ENCODE results near the gene KRT17.
"Not testable (repeated sequence)": the region's sequence is repeated elsewhere in the genome, so short reads cannot be mapped to it uniquely, and the experiment has no call there.

The KRT17 gene

GRCh38 chr17:41653892-41654677, 29.7 kb upstream of the KRT17 start:
- DNase-seq (ENCODE audit: low read depth) = no peak

GRCh38 chr17:41653421-41653820, 29.0 kb upstream of the KRT17 start:
- no peak for DNase-seq (ENCODE audit: low read depth)

GRCh38 chr17:41652461-41652970, 28.1 kb upstream of the KRT17 start:
- no peak for DNase-seq (ENCODE audit: low read depth)

GRCh38 chr17:41651625-41652460, 27.5 kb upstream of the KRT17 start:
- DNase-seq (ENCODE audit: low read depth) = no peak

GRCh38 chr17:41650794-41651624, 26.6 kb upstream of the KRT17 start:
- DNase-seq (ENCODE audit: low read depth) = no peak

- DNase-seq (ENCODE audit: low read depth) = no peak
Observed at GRCh38 chr17:41649923-41650519, 25.6 kb upstream of the KRT17 start.

- peak; percentile 62 for DNase-seq (ENCODE audit: low read depth)
Observed at GRCh38 chr17:41648411-41649195, 24.2 kb upstream of the KRT17 start.

GRCh38 chr17:41647940-41648410, 23.6 kb upstream of the KRT17 start:
- DNase-seq (ENCODE audit: low read depth) = peak; percentile 70

- no peak for DNase-seq (ENCODE audit: low read depth)
Observed at GRCh38 chr17:41647038-41647813, 22.9 kb upstream of the KRT17 start.

GRCh38 chr17:41642252-41643156, 18.1 kb upstream of the KRT17 start:
- DNase-seq (ENCODE audit: low read depth) = no peak

- DNase-seq (ENCODE audit: low read depth) = not testable (repeated sequence)
Observed at GRCh38 chr17:41640596-41640995, 16.2 kb upstream of the KRT17 start.

GRCh38 chr17:41639492-41640473, 15.4 kb upstream of the KRT17 start:
- DNase-seq (ENCODE audit: low read depth) = no peak

GRCh38 chr17:41638941-41639340, 14.6 kb upstream of the KRT17 start:
- no peak for DNase-seq (ENCODE audit: low read depth)

- DNase-seq (ENCODE audit: low read depth) = no peak
Observed at GRCh38 chr17:41638194-41638593, 13.8 kb upstream of the KRT17 start.

- no peak for DNase-seq (ENCODE audit: low read depth)
Observed at GRCh38 chr17:41636652-41637051, 12.3 kb upstream of the KRT17 start.

GRCh38 chr17:41635121-41636097, 11.0 kb upstream of the KRT17 start:
- no peak for DNase-seq (ENCODE audit: low read depth)

Data from stimulated activated CD8-positive, alpha-beta memory T cell treated with anti-CD3 and anti-CD28 coated beads, Interleukin-12 subunit alpha, Interleukin-12 subunit beta, amount 100 ng/mL, for 4 hours (primary cell).